ENCODE measurements around the gene ADGRV1.
"Not testable (repeated sequence)": the region's sequence is repeated elsewhere in the genome, so short reads cannot be mapped to it uniquely, and the experiment has no call there.

The ADGRV1 gene

GRCh38 chr5:90957906-90958305 lies 399.3 kb downstream of the ADGRV1 start:
- no peak for DNase-seq

GRCh38 chr5:90959262-90959661 lies 400.7 kb downstream of the ADGRV1 start:
- DNase-seq = no peak

- DNase-seq = no peak
These were observed 403.9 kb downstream of the ADGRV1 start for GRCh38 chr5:90962481-90962880.

GRCh38 chr5:90965110-90965685 lies 406.6 kb downstream of the ADGRV1 start:
- no peak for DNase-seq

GRCh38 chr5:90967443-90967842 lies 408.8 kb downstream of the ADGRV1 start:
- DNase-seq = peak; percentile 24

GRCh38 chr5:90967851-90968250 lies 409.3 kb downstream of the ADGRV1 start:
- DNase-seq = no peak

GRCh38 chr5:90968319-90968718 lies 409.7 kb downstream of the ADGRV1 start:
- DNase-seq = no peak

- not testable (repeated sequence) for DNase-seq
These were observed 411.3 kb downstream of the ADGRV1 start for GRCh38 chr5:90969945-90970344.

- DNase-seq = no peak
These were observed 422.6 kb downstream of the ADGRV1 start for GRCh38 chr5:90981177-90981576.

- no peak for DNase-seq
These were observed 423.2 kb downstream of the ADGRV1 start for GRCh38 chr5:90981821-90982220.

GRCh38 chr5:90982576-90982975 lies 424.0 kb downstream of the ADGRV1 start:
- no peak for DNase-seq

- DNase-seq = no peak
These were observed 424.6 kb downstream of the ADGRV1 start for GRCh38 chr5:90983148-90983547.

GRCh38 chr5:90983711-90984124 lies 425.1 kb downstream of the ADGRV1 start:
- no peak for DNase-seq

GRCh38 chr5:90985341-90985740 lies 426.7 kb downstream of the ADGRV1 start:
- no peak for DNase-seq

GRCh38 chr5:90987726-90988125 lies 429.1 kb downstream of the ADGRV1 start:
- no peak for DNase-seq

GRCh38 chr5:90991201-90991600 lies 432.6 kb downstream of the ADGRV1 start:
- DNase-seq = no peak

- no peak for DNase-seq
These were observed 436.2 kb downstream of the ADGRV1 start for GRCh38 chr5:90994796-90995195.

GRCh38 chr5:90996089-90996488 lies 437.5 kb downstream of the ADGRV1 start:
- DNase-seq = no peak

- DNase-seq = no peak
These were observed 438.5 kb downstream of the ADGRV1 start for GRCh38 chr5:90997082-90997481.

- no peak for DNase-seq
These were observed 442.1 kb downstream of the ADGRV1 start for GRCh38 chr5:91000743-91001142.

GRCh38 chr5:91006713-91007112 lies 448.1 kb downstream of the ADGRV1 start:
- DNase-seq = no peak

GRCh38 chr5:91007251-91007650 lies 448.7 kb downstream of the ADGRV1 start:
- no peak for DNase-seq

GRCh38 chr5:91007780-91008402 lies 449.3 kb downstream of the ADGRV1 start:
- no peak for DNase-seq

- DNase-seq = no peak
These were observed 451.5 kb downstream of the ADGRV1 start for GRCh38 chr5:91010090-91010489.

GRCh38 chr5:91011029-91011428 lies 452.4 kb downstream of the ADGRV1 start:
- DNase-seq = no peak
